ENCODE results near the gene SEMA3D. TPM values are rescaled to one million over a fixed set of nuclear protein-coding genes. Genes with fewer than 3 reads are reported as not detected.

The SEMA3D gene
- polyA plus RNA-seq, 6 donors from 2014 or later, result 0.29 to 1.9 (median 0.99) TPM; not detected in 1

DNA sequence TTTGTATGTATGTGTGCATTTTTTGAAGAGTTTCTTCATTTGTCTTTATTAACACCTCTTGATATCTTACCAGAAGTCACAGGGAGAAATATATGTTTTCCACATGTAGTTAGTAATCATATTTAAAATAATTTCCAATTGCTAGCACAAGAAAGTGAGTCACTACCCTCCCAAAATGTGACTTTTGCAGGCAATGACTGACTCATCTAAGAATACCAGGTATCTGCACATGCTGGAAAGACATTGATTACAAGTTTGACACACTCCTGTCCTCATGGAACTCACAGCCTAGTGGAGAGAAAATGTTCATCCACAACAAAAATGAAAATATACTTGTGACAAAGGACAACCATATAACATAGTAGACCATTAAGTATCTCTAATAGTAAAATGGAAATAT, 82.9 kb downstream of the SEMA3D start:
- Mint-ChIP-seq H3K27me3 (peaks cover 0 to 4% (median 0%) of the 10 kb centered on the region in 3 donors), H3K4me3 (no peak overlapping the region), H3K27ac (no peak overlapping the region), H3K9me3 (no peaks in the 10 kb centered on the region), H3K4me1 (no peaks in the 10 kb centered on the region), H3K36me3 (peaks cover 0 to 3% of the 10 kb centered on the region in 2 donors)
- DNase-seq (no peak), ATAC-seq (ENCODE audit: low read depth in 2 of 2) (no peak)

DNA sequence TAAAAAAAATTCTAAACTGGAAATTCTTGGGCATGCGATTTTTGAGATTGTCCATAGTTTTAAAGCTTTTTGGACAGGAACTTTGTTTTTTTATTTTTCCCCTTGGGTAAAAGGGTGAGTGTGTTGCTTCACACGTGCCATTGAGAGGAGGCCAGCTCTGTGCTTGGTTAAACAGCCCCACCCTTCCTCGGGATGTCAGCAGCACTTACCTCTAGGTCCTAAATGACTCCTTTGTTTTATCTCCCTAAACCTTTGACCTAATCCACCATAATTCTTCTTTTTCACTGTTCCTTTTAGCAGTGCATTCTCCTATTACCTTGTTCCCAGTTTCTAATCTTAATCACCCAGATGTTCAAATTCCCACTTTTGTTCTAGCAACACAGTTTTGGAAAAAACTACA, 83.5 kb downstream of the SEMA3D start:
- ATAC-seq (ENCODE audit: low read depth in 2 of 2), result no peak
- Mint-ChIP-seq H3K4me3 (no peak overlapping the region), H3K4me1 (no peaks in the 10 kb centered on the region), H3K27ac (no peak overlapping the region), H3K9me3 (no peaks in the 10 kb centered on the region), H3K36me3 (peaks cover 0 to 3% of the 10 kb centered on the region in 2 donors), H3K27me3 (peaks cover 0 to 4% (median 0%) of the 10 kb centered on the region in 3 donors)
- DNase-seq, result no peak

DNA sequence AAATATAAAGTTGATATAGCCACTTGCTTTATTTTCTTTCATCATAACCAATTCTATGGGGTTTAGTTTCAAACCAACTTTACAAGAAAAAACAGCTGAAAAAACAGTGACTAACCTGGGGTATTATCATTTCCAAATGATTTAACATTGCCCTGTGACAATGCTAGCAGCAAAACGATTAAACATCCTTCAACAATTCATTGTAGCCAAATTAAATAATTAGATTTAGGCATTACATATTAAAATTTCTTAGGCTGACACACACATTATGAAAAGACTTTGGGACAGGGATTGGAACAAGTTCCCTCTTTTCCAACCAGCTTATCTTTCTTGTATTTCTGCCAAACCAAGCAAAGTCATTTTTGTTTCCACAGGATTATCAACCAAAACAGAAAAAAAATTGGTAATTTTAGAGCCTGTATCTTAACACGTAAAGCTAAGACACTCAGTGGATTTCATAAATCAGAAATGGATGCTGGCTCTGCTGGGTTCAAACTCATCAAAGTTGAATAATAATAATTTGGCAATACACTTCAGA, 84.0 kb downstream of the SEMA3D start:
- H3K27ac Mint-ChIP-seq, result no peak overlapping the region
- ATAC-seq (ENCODE audit: low read depth in 2 of 2) (no peak), DNase-seq (no peak)
- H3K9me3 Mint-ChIP-seq, result no peaks in the 10 kb centered on the region
- H3K36me3 Mint-ChIP-seq, result peaks cover 0 to 3% of the 10 kb centered on the region in 2 donors
- no peak overlapping the region for H3K4me3 Mint-ChIP-seq
- no peaks in the 10 kb centered on the region for H3K4me1 Mint-ChIP-seq
- peaks cover 0 to 4% (median 0%) of the 10 kb centered on the region in 3 donors for H3K27me3 Mint-ChIP-seq

DNA sequence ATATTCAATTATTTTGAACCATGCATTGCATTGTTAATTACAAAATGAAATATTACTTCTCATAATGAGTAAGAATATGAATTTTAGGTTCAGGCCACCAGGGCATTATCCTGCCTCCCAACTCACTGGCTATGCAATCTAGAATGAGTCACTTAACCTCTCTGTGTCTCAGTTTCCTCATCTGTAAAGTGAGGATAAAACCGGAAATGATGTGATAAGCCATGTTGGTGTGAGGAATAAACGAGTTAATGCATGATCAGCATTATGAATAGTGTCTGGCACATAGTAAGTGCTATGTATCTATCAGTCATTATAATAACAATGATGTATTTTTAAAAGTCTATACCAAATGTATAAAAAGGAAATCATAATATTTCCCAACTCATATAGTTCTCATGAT, 85.5 kb downstream of the SEMA3D start:
- peaks cover 0 to 4% (median 0%) of the 10 kb centered on the region in 3 donors for H3K27me3 Mint-ChIP-seq

DNA sequence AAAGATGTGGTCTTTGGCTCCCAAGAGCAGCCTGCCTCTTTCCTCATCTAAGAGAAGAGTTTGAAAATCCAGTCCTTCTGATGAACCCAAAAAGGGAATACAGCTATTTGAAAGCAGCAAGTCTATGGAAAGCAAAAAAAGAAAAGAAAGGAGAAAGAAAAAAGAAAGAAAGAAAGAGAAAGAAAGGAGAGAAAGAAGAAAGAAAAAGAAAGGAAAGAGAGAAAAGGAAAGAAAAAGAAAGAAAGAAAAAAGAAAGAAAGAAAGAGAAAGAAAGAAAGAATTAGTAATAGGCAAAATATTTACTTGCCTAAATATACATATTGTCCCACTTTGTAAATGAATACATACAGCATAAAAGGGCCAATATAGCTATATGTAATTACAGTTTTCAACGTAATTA, 89.0 kb downstream of the SEMA3D start:
- Mint-ChIP-seq H3K9me3 (no peaks in the 10 kb centered on the region), H3K4me1 (no peaks in the 10 kb centered on the region)
- no peak for ATAC-seq (ENCODE audit: low read depth in 2 of 2)

More for the DNA sequence above, 85.5 kb downstream of the SEMA3D start:
- no peak for ATAC-seq (ENCODE audit: low read depth in 2 of 2)
- H3K27ac Mint-ChIP-seq, result no peak overlapping the region
- no peaks in the 10 kb centered on the region for H3K4me1 Mint-ChIP-seq
- no peak overlapping the region for H3K4me3 Mint-ChIP-seq
- H3K36me3 Mint-ChIP-seq, result no peaks in the 10 kb centered on the region
- no peaks in the 10 kb centered on the region for H3K9me3 Mint-ChIP-seq
- no peak for DNase-seq

DNA sequence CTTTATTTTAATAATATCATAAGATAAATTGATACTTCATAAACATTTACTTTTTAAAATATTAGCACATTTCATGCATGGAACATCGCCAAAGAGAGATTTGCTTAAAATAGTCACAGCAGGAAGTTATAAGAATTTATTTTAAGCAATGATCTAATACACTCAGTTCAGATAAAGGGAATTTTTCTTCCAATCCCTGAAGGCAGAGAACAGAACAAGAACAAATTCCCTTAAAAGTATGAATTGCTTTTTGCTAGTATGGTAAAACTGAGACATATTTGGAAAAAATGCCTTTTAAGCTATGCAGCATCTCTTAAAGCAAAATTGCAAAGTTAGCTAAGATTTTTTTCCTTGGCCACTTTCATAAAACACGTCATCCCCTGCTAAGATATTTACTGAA, 91.0 kb downstream of the SEMA3D start:
- Mint-ChIP-seq H3K27ac (no peak overlapping the region), H3K9me3 (no peaks in the 10 kb centered on the region), H3K36me3 (no peaks in the 10 kb centered on the region), H3K27me3 (no peaks in the 10 kb centered on the region), H3K4me3 (no peak overlapping the region), H3K4me1 (peaks cover 0 to under 1% (median 0%) of the 10 kb centered on the region in 3 donors)
- no peak for ATAC-seq (ENCODE audit: low read depth in 2 of 2)
- no peak for DNase-seq

More for the DNA sequence above, 89.0 kb downstream of the SEMA3D start:
- Mint-ChIP-seq H3K27me3 (peaks cover 0 to 4% (median 0%) of the 10 kb centered on the region in 3 donors), H3K4me3 (no peak overlapping the region), H3K27ac (no peak overlapping the region), H3K36me3 (no peaks in the 10 kb centered on the region)
- no peak for DNase-seq

DNA sequence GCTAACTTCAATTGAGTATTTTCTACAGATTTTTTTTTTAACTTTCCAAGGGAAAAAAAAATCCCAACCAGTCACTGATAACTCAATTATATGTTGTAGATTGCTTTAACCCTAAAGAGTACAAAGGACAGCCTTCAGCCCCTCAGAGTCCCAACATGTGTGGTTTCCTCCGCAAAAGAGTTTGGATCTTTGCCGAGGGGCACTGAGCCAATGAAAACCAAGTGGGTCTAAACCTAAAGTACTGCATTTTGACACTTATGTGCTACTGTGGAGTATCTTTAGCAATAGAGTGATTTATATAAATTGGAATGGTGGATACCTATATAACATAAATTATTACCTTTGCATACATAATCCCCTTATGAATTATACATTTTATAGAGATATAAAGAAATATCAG, 91.5 kb downstream of the SEMA3D start:
- Mint-ChIP-seq H3K27ac (no peak overlapping the region), H3K9me3 (no peaks in the 10 kb centered on the region), H3K27me3 (no peaks in the 10 kb centered on the region), H3K4me3 (no peak overlapping the region), H3K4me1 (peaks cover 0 to 1% (median 0%) of the 10 kb centered on the region in 3 donors), H3K36me3 (no peaks in the 10 kb centered on the region)
- DNase-seq (no peak), ATAC-seq (ENCODE audit: low read depth in 2 of 2) (no peak)

DNA sequence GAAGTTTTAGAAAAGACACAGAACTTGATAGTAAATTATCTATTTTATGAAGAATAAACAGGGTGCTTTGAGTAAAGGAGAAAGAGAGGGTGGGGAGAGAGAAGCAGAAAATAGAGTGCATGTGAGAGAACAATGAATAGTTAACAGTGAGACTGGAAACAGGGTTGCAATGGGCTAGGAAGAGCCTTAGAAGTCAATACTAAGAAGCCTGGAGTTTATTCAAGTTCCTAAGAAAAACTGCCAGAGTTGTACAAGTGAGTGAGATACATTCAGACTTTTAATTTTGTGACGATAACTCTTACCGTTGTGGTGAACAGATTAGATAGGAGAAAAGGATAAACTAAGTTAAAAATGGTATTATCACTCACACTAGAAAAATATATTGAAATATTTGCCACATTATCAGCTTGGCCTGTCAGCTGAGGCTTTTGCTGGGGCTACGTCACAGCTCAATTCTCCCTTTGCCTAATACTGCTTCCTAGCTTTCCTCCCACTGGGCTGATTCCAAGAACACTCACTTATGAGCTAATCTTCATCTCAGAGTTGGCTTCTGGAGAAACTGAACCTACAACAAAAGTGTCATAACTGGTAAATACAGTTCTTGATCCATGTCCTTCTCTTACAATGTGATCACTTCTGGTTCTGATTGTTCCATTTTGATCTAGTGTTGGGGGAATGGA, 92.7 kb downstream of the SEMA3D start:
- H3K9me3 Mint-ChIP-seq, result no peaks in the 10 kb centered on the region
- no peak for DNase-seq
- H3K4me1 Mint-ChIP-seq, result peaks cover 0 to 1% (median 0%) of the 10 kb centered on the region in 3 donors
- H3K27ac Mint-ChIP-seq, result peak overlapping the region in 1 of 6 donors; percentile 38
- peaks cover 0 to 4% (median 0%) of the 10 kb centered on the region in 3 donors for H3K27me3 Mint-ChIP-seq
- no peaks in the 10 kb centered on the region for H3K36me3 Mint-ChIP-seq
- ATAC-seq (ENCODE audit: low read depth in 2 of 2), result no peak
- H3K4me3 Mint-ChIP-seq, result no peak overlapping the region

DNA sequence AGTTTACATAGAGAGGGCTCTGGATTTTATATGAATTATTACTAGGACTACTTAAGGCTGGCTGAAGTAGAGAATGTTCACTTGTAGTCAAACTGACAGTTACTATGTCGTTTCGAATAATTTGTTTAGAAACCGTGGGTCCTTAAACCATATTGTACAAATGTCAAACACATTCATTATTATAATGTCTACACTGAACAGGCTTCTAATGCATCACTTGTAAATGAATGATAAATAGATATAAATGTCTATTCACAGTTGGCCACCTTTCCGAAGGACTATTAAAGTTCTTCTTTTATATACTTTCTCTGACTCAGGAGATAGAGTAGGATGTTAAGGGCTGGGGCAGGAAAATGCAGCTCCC, 95.3 kb downstream of the SEMA3D start:
- Mint-ChIP-seq H3K4me3 (no peak overlapping the region), H3K27me3 (peaks cover 0 to 7% (median 0%) of the 10 kb centered on the region in 3 donors), H3K36me3 (no peaks in the 10 kb centered on the region), H3K27ac (no peak overlapping the region), H3K9me3 (no peaks in the 10 kb centered on the region), H3K4me1 (peaks cover 0 to 1% (median 0%) of the 10 kb centered on the region in 3 donors)
- ATAC-seq (ENCODE audit: low read depth in 2 of 2), result no peak
- DNase-seq, result no peak

DNA sequence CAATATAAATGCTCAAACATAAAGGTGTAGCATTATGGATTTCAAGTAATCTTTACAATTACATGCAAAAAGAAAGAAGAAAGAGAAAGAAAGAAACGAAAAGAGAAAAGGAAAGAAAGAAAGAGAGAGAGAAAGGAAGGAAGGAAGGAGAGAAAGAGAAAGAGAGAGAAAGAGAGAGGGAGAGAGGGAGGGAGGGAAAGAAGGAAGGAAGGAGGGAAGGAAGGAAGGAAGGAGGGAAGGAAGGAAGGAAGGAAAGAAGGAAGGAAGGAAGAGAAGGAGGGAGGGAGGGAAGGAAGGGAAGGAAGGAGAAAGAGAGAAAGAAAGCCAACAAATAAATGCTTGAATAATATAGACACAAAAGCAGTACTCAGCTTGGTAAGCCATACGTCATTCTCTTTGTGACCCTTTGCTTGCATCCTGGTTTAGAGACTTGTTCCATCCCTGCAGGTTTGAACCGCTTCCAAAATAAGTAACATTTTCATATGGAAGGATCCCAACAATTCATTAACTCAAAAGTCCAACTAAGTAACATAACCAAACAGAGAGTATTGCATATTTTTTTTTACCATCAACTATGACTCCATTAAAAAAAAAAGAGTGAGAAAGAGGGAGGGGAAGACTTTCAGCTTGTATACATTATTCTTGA, 95.8 kb downstream of the SEMA3D start:
- Mint-ChIP-seq H3K4me3 (no peak overlapping the region), H3K27ac (no peak overlapping the region), H3K4me1 (peaks cover 0 to 1% (median 0%) of the 10 kb centered on the region in 3 donors), H3K36me3 (no peaks in the 10 kb centered on the region), H3K9me3 (no peaks in the 10 kb centered on the region), H3K27me3 (peaks cover 0 to 7% (median 0%) of the 10 kb centered on the region in 3 donors)
- DNase-seq, result no peak
- no peak for ATAC-seq (ENCODE audit: low read depth in 2 of 2)

DNA sequence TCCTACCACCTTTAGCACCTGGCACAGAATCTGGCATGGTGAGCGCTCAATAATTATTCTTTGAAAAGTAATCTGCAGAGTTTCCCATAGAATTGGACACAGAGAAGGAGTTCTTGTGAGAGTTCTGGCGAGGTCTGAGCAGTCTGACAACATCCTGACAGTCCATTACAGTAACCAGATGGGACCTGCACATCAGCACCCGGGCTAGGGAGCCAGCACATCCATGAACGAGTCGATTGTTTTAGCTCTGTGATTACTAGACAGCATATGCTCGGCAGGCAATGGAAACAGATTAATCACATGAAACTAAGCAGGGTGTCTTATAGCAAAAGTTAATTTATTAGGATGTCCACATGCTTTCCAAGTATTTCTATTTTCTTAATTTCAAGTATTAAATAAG, 96.7 kb downstream of the SEMA3D start:
- peaks cover 0 to 7% (median 0%) of the 10 kb centered on the region in 3 donors for H3K27me3 Mint-ChIP-seq
- ATAC-seq (ENCODE audit: low read depth in 2 of 2), result no peak
- peaks cover 0 to 1% (median 0%) of the 10 kb centered on the region in 3 donors for H3K4me1 Mint-ChIP-seq
- no peaks in the 10 kb centered on the region for H3K36me3 Mint-ChIP-seq
- no peak overlapping the region for H3K27ac Mint-ChIP-seq
- no peak overlapping the region for H3K4me3 Mint-ChIP-seq
- no peak for DNase-seq
- no peaks in the 10 kb centered on the region for H3K9me3 Mint-ChIP-seq

DNA sequence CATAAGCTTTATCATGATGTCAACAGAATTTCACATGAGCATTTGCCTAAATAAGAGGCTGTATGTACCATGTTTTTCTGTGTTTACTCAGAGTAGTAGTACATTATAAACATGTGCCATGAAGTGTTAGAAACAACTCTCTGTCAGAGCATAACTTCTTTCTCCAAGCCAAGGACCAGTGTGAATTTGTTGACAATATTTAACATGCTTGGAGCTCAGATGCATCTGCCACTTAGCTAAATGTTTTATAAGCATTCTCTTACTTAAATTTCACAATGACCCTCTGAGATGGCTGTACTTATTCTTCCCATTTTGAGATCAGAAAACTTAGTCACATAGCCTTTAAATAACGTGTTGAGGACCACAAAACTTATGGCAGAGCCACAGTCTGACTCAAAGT, 105.0 kb downstream of the SEMA3D start:
- H3K36me3 Mint-ChIP-seq, result no peaks in the 10 kb centered on the region
- ATAC-seq (ENCODE audit: low read depth in 2 of 2) (no peak), DNase-seq (no peak)
- no peak overlapping the region for H3K27ac Mint-ChIP-seq
- H3K4me1 Mint-ChIP-seq, result peaks cover 0 to 4% (median 0%) of the 10 kb centered on the region in 3 donors
- H3K4me3 Mint-ChIP-seq, result no peak overlapping the region
- peaks cover 0 to 1% (median 0%) of the 10 kb centered on the region in 7 donors for H3K9me3 Mint-ChIP-seq
- H3K27me3 Mint-ChIP-seq, result no peaks in the 10 kb centered on the region

DNA sequence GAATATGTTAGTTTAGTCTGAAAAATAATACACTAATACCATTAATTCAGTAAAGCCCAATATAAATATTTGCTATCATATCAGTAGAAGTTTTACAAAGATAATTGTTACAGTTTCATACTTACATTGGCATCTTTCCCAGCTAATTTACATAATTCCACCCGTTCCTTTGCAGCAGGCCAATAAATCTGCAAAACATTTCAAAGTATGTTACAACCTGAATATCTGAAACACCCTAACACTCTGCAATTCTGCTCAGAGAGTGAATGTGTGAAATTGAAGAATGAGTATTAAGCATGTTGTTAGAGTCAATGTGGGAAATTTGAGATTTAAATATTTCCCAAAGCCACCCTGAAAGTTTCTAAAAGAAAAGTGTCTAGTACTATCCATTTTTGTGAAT, 105.5 kb downstream of the SEMA3D start:
- no peak overlapping the region for H3K4me3 Mint-ChIP-seq
- H3K27me3 Mint-ChIP-seq, result no peaks in the 10 kb centered on the region
- peaks cover 0 to 4% (median 0%) of the 10 kb centered on the region in 3 donors for H3K4me1 Mint-ChIP-seq
- ATAC-seq (ENCODE audit: low read depth in 2 of 2), result no peak
- H3K9me3 Mint-ChIP-seq, result peaks cover 0 to 1% (median 0%) of the 10 kb centered on the region in 7 donors
- DNase-seq, result no peak
- H3K36me3 Mint-ChIP-seq, result no peaks in the 10 kb centered on the region
- no peak overlapping the region for H3K27ac Mint-ChIP-seq

DNA sequence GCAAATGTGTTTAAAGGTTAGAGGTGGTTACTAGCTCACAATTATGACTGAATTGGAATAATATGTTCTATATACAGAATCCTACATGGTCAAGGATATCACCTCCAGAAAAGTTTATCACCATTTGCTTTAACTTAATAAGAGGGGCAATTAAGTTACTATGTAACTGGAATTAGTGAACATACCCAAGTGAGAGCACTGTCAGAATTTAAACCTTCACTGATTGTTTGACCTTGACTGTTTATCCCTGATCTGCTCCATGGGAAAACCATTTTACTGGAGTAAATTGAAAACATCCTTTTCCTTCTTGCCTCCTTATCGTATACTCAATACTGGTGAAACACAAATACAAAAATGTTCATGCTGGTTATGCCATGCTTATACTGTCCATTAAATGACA, 107.4 kb downstream of the SEMA3D start:
- peaks cover 0 to 4% (median 0%) of the 10 kb centered on the region in 3 donors for H3K4me1 Mint-ChIP-seq
- H3K4me3 Mint-ChIP-seq, result no peak overlapping the region
- peaks cover 0 to 1% (median 0%) of the 10 kb centered on the region in 7 donors for H3K9me3 Mint-ChIP-seq
- ATAC-seq (ENCODE audit: low read depth in 2 of 2) (no peak), DNase-seq (no peak)
- H3K36me3 Mint-ChIP-seq, result peaks cover 0 to 4% of the 10 kb centered on the region in 2 donors
- H3K27me3 Mint-ChIP-seq, result no peaks in the 10 kb centered on the region
- H3K27ac Mint-ChIP-seq, result no peak overlapping the region

All from naive B cell (primary cell).